HG02885 (cell line): Measurements from ENCODE around the gene IGF2BP2.
"Not testable (repeated sequence)": the region's sequence is repeated elsewhere in the genome, so short reads cannot be mapped to it uniquely, and the experiment has no call there.

Experiments
- ATAC-seq: cut with Tn5 transposase; IDR thresholded peaks from one replicate; pipeline ENCODE4 v1.9.1; 2021; ENCODE audit warnings: mild to moderate bottlenecking; ENCODE audit not compliant: unreplicated experiment, poor library complexity

The IGF2BP2 gene

GRCh38 chr3:185717121-185717520 is 107.7 kb downstream of the IGF2BP2 start:
- no peak for ATAC-seq

GRCh38 chr3:185716436-185717108 is 108.3 kb downstream of the IGF2BP2 start:
- ATAC-seq: no peak

- no peak for ATAC-seq
Measured at GRCh38 chr3:185715091-185715490, 109.8 kb downstream of the IGF2BP2 start.

- ATAC-seq: no peak
Measured at GRCh38 chr3:185714085-185714484, 110.8 kb downstream of the IGF2BP2 start.

GRCh38 chr3:185713015-185713414 is 111.8 kb downstream of the IGF2BP2 start:
- ATAC-seq: no peak

GRCh38 chr3:185712337-185712736 is 112.5 kb downstream of the IGF2BP2 start:
- no peak for ATAC-seq

GRCh38 chr3:185711255-185711870 is 113.5 kb downstream of the IGF2BP2 start:
- ATAC-seq: no peak

GRCh38 chr3:185709251-185709955 is 115.4 kb downstream of the IGF2BP2 start:
- ATAC-seq: no peak

- ATAC-seq: no peak
Measured at GRCh38 chr3:185708392-185708791, 116.5 kb downstream of the IGF2BP2 start.

- no peak for ATAC-seq
Measured at GRCh38 chr3:185705498-185705897, 119.3 kb downstream of the IGF2BP2 start.

- no peak for ATAC-seq
Measured at GRCh38 chr3:185702262-185703225, 122.3 kb downstream of the IGF2BP2 start.

GRCh38 chr3:185701611-185702261 is 123.1 kb downstream of the IGF2BP2 start:
- no peak for ATAC-seq

- no peak for ATAC-seq
Measured at GRCh38 chr3:185699927-185700326, 124.9 kb downstream of the IGF2BP2 start.

GRCh38 chr3:185697228-185697627 is 127.6 kb downstream of the IGF2BP2 start:
- ATAC-seq: not testable (repeated sequence)

GRCh38 chr3:185696039-185696438 is 128.8 kb downstream of the IGF2BP2 start:
- no peak for ATAC-seq

GRCh38 chr3:185693985-185694653 is 130.7 kb downstream of the IGF2BP2 start:
- no peak for ATAC-seq

GRCh38 chr3:185691622-185692021 is 133.2 kb downstream of the IGF2BP2 start:
- no peak for ATAC-seq

- no peak for ATAC-seq
Measured at GRCh38 chr3:185687271-185687878, 137.5 kb downstream of the IGF2BP2 start.
